WTC11 (cell line): ENCODE data around the gene EIF2AK2. TPM values are rescaled to one million over a fixed set of nuclear protein-coding genes. Genes with fewer than 3 reads are reported as not detected.

ENCODE experiments used
- ATAC-seq: fragments of 200-7000 bp; cut with Tn5 transposase; 2 replicates; pipeline ENCODE4 v1.10.0; 2021; ENCODE audit warnings: mild to moderate bottlenecking, moderate library complexity
- CTCF ChIA-PET: fragments of 300-600 bp; sonication (Branson Sonifier 250); formaldehyde crosslinking; loops from one replicate; lab custom pipeline; 2021; ENCODE audit warnings: antibody characterized with exemption; lab: Charles Lee
- POLR2A ChIA-PET: fragments of 350-600 bp; sonication (Branson Sonifier 250); formaldehyde crosslinking; loops from one replicate; lab custom pipeline; 2021; ENCODE audit warnings: antibody characterized with exemption; lab: Charles Lee
- DNase-seq: peaks from one replicate; pipeline ENCODE4 v3.0.0; 2021; ENCODE audit warnings: low spot score
- H3K27ac Mint-ChIP-seq: 2 replicates; pipeline ENCODE4 v1.8.0; 2021; ENCODE audit warnings: mixed read lengths
- H3K27me3 Mint-ChIP-seq: 2 replicates; pipeline ENCODE4 v1.8.0; 2021; ENCODE audit warnings: low read depth, mild to moderate bottlenecking, moderate library complexity, mixed read lengths
- H3K36me3 Mint-ChIP-seq: 2 replicates; pipeline ENCODE4 v1.8.0; 2021; ENCODE audit warnings: mixed read lengths
- H3K4me1 Mint-ChIP-seq: 2 replicates; pipeline ENCODE4 v1.8.0; 2022; ENCODE audit warnings: mixed read lengths
- H3K4me3 Mint-ChIP-seq: 2 replicates; pipeline ENCODE4 v1.8.0; 2021; ENCODE audit warnings: mild to moderate bottlenecking, moderate library complexity, mixed read lengths
- H3K9me3 Mint-ChIP-seq: 2 replicates; pipeline ENCODE4 v1.8.0; 2021; ENCODE audit warnings: mixed read lengths
- CBFB ChIP-seq: sonication (generic); formaldehyde crosslinking; IDR thresholded peaks from 2 replicates; pipeline ENCODE4 v1.8.1; 2022; ENCODE audit warnings: mild to moderate bottlenecking, low read depth, missing genetic modification reagents
- CTCF ChIP-seq: fragments of 200-600 bp; IDR thresholded peaks from 2 replicates; pipeline ENCODE4 v1.8.0; 2022; ENCODE audit warnings: antibody characterized with exemption
- E2F5 ChIP-seq: sonication (generic); formaldehyde crosslinking; IDR thresholded peaks from 2 replicates; pipeline ENCODE4 v1.8.1; 2022; ENCODE audit warnings: mild to moderate bottlenecking, moderate library complexity, missing genetic modification reagents
- ETV6 ChIP-seq: sonication (generic); formaldehyde crosslinking; IDR thresholded peaks from 2 replicates; pipeline ENCODE4 v1.8.1; 2022; ENCODE audit warnings: mild to moderate bottlenecking, missing genetic modification reagents
- FOXK1 ChIP-seq: sonication (generic); formaldehyde crosslinking; IDR thresholded peaks from 2 replicates; pipeline ENCODE4 v1.8.0; 2022; ENCODE audit warnings: mild to moderate bottlenecking, moderate library complexity, missing genetic modification reagents
- FOXP1 ChIP-seq: sonication (generic); formaldehyde crosslinking; IDR thresholded peaks from 2 replicates; pipeline ENCODE4 v1.8.0; 2022; ENCODE audit warnings: missing genetic modification reagents, mild to moderate bottlenecking, moderate library complexity, borderline replicate concordance
- GABPB1 ChIP-seq: sonication (generic); formaldehyde crosslinking; IDR thresholded peaks from 2 replicates; pipeline ENCODE4 v1.8.1; 2023; ENCODE audit warnings: mild to moderate bottlenecking, missing genetic modification reagents
- IRF1 ChIP-seq: sonication (generic); formaldehyde crosslinking; IDR thresholded peaks from 2 replicates; pipeline ENCODE4 v1.8.0; 2023; ENCODE audit warnings: missing genetic modification reagents
- JAZF1 ChIP-seq: fragments of 250-450 bp; sonication (Bioruptor Pico); IDR thresholded peaks from 2 replicates; pipeline ENCODE4 v1.9.0; 2021; ENCODE audit warnings: moderate library complexity, mild to moderate bottlenecking, inconsistent platforms
- MXD4 ChIP-seq: fragments of 250-450 bp; sonication (Bioruptor Pico); IDR thresholded peaks from 2 replicates; pipeline ENCODE4 v1.8.0; 2021; ENCODE audit warnings: mild to moderate bottlenecking, moderate library complexity, borderline replicate concordance
- MYBL2 ChIP-seq: sonication (generic); formaldehyde crosslinking; IDR thresholded peaks from 2 replicates; pipeline ENCODE4 v1.8.1; 2023; ENCODE audit warnings: mild to moderate bottlenecking, moderate library complexity, missing genetic modification reagents
- NFE2L1 ChIP-seq: sonication (generic); formaldehyde crosslinking; IDR thresholded peaks from 2 replicates; pipeline ENCODE4 v1.8.1; 2023; ENCODE audit warnings: missing genetic modification reagents
- PREB ChIP-seq: sonication (generic); formaldehyde crosslinking; IDR thresholded peaks from 2 replicates; pipeline ENCODE4 v1.8.1; 2022; ENCODE audit warnings: mild to moderate bottlenecking, missing genetic modification reagents, moderate library complexity, borderline replicate concordance
- RELA ChIP-seq: sonication (generic); formaldehyde crosslinking; IDR thresholded peaks from 2 replicates; pipeline ENCODE4 v1.8.1; 2022; ENCODE audit warnings: missing genetic modification reagents, mild to moderate bottlenecking, borderline replicate concordance
- SMAD4 ChIP-seq: sonication (generic); formaldehyde crosslinking; IDR thresholded peaks from 2 replicates; pipeline ENCODE4 v1.8.0; 2022; ENCODE audit warnings: mild to moderate bottlenecking, missing genetic modification reagents
- SOX15 ChIP-seq: fragments of 250-450 bp; sonication (Bioruptor Pico); IDR thresholded peaks from 2 replicates; pipeline ENCODE4 v1.9.0; 2021; ENCODE audit warnings: mild to moderate bottlenecking
- SP1 ChIP-seq: sonication (generic); formaldehyde crosslinking; conservative IDR thresholded peaks from 2 replicates; pipeline ENCODE4 v1.8.1; 2022; ENCODE audit warnings: missing genetic modification reagents
- TEAD1 ChIP-seq: sonication (generic); formaldehyde crosslinking; IDR thresholded peaks from 2 replicates; pipeline ENCODE4 v1.8.0; 2022; ENCODE audit warnings: mild to moderate bottlenecking, missing genetic modification reagents
- TEAD4 ChIP-seq: sonication (generic); formaldehyde crosslinking; IDR thresholded peaks from 2 replicates; pipeline ENCODE4 v1.8.0; 2022; ENCODE audit warnings: mild to moderate bottlenecking, missing genetic modification reagents
- total RNA-seq: library from RNA; stranded (reverse); gene quantifications from 3 replicates; pipeline ENCODE4 v1.2.3, GENCODE V29; 2021
- TF ChIP-seq, protein P1 (sequence below): sonication (generic); formaldehyde crosslinking; IDR thresholded peaks from 2 replicates; pipeline ENCODE4 v1.8.0; 2022; ENCODE audit warnings: mild to moderate bottlenecking, missing genetic modification reagents
- TF ChIP-seq, protein P2 (sequence below): fragments of 250-450 bp; sonication (Bioruptor Pico); IDR thresholded peaks from 2 replicates; pipeline ENCODE4 v1.9.0; 2021; ENCODE audit warnings: mild to moderate bottlenecking
- TF ChIP-seq, protein P3 (sequence below): sonication (generic); formaldehyde crosslinking; IDR thresholded peaks from 2 replicates; pipeline ENCODE4 v1.8.0; 2022; ENCODE audit warnings: mild to moderate bottlenecking, missing genetic modification reagents
- TF ChIP-seq, protein P4 (sequence below): sonication (generic); formaldehyde crosslinking; IDR thresholded peaks from 2 replicates; pipeline ENCODE4 v1.8.1; 2023; ENCODE audit warnings: mild to moderate bottlenecking, moderate library complexity, missing genetic modification reagents

Gene EIF2AK2
- total RNA-seq, 1 experiment from 2014 or later: 34.2 TPM

DNA sequence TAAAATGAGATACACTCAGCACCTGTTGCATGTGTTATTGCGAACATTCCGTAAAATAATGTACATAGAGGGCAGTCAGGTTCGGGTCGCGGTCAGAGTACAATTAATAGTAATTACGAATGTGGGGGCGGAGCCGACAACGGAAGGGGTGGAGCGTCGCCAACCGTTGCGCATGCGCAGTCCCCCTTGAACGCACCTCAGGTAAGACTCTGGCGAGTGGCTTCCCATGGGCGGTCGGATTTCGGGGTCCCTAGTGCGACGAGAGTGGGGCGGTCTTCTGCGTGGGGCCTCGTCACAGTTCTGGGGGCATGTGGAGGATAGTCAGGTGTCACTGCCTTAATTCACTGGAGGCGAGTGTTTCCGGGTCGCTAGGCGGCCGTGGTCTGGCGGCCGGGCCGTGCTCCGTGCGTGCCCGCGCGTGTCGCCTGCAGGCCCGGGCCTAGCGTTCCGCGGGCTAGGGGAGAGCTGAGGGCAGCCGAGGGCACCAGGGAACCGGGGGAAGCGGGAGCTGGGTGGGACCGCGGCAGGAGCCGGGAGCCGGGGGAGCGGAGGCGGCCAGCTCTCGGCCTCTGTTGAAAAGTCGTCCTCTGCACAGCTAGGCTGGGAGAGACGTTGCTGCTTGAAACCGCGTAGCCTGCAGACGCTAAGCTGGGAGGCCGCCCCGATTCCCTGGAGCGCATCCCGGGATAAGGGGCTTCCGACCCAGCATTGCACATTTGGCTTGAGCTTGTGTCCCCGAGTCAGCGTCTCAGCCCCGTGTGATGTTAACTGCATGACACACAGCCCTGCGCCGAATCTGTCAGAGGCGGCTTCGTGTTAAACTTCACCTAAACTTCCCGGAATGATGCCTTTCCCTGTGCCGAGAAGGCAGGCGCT lies 39.8 kb upstream of the EIF2AK2 start, which contains the start of gene CEBPZOS:
Gene CEBPZOS, plus strand, starts transcription at position 177 of the 876 bp plus-strand sequence. CDS start 3,209 bp downstream, outside the sequence.
- DNase-seq (peak; percentile 83), ATAC-seq (peak; percentile 60)
- Mint-ChIP-seq H3K27me3 (peaks cover 2% of the 10 kb centered on the region; the same call in 1 of the 2 replicates), H3K9me3 (no peaks in the 10 kb centered on the region), H3K36me3 (peaks cover 35% of the 10 kb centered on the region), H3K4me3 (peak within 1 kb of the TSS; percentile 95), H3K4me1 (peaks cover 59% of the 10 kb centered on the region), H3K27ac (peak within 1 kb of the TSS; percentile 96)
- CTCF ChIA-PET: interaction anchor here (0.8 kb wide), 1 partner anchor 29 kb away, joined by 3 read pairs; no protein-coding TSS in a partner anchor
- TF ChIP-seq, protein P1, sequence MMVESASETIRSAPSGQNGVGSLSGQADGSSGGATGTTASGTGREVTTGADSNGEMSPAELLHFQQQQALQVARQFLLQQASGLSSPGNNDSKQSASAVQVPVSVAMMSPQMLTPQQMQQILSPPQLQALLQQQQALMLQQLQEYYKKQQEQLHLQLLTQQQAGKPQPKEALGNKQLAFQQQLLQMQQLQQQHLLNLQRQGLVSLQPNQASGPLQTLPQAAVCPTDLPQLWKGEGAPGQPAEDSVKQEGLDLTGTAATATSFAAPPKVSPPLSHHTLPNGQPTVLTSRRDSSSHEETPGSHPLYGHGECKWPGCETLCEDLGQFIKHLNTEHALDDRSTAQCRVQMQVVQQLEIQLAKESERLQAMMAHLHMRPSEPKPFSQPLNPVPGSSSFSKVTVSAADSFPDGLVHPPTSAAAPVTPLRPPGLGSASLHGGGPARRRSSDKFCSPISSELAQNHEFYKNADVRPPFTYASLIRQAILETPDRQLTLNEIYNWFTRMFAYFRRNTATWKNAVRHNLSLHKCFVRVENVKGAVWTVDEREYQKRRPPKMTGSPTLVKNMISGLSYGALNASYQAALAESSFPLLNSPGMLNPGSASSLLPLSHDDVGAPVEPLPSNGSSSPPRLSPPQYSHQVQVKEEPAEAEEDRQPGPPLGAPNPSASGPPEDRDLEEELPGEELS (CRISPR knock-in tag): 0 out of 2 replicates have a peak, but pooled peaks have one; percentile 69
- TF ChIP-seq SOX15 (CRISPR knock-in tag): no peak
- TF ChIP-seq IRF1: peak; percentile 60; the same call in 1 of the 2 replicates
- TF ChIP-seq TEAD1 (CRISPR knock-in tag): peak; percentile 87
- TF ChIP-seq, protein P2, sequence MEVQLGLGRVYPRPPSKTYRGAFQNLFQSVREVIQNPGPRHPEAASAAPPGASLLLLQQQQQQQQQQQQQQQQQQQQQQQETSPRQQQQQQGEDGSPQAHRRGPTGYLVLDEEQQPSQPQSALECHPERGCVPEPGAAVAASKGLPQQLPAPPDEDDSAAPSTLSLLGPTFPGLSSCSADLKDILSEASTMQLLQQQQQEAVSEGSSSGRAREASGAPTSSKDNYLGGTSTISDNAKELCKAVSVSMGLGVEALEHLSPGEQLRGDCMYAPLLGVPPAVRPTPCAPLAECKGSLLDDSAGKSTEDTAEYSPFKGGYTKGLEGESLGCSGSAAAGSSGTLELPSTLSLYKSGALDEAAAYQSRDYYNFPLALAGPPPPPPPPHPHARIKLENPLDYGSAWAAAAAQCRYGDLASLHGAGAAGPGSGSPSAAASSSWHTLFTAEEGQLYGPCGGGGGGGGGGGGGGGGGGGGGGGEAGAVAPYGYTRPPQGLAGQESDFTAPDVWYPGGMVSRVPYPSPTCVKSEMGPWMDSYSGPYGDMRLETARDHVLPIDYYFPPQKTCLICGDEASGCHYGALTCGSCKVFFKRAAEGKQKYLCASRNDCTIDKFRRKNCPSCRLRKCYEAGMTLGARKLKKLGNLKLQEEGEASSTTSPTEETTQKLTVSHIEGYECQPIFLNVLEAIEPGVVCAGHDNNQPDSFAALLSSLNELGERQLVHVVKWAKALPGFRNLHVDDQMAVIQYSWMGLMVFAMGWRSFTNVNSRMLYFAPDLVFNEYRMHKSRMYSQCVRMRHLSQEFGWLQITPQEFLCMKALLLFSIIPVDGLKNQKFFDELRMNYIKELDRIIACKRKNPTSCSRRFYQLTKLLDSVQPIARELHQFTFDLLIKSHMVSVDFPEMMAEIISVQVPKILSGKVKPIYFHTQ (CRISPR knock-in tag): no peak
- TF ChIP-seq CBFB (CRISPR knock-in tag): no peak
- TF ChIP-seq MXD4 (CRISPR knock-in tag): no peak
- TF ChIP-seq CTCF: no peak
- TF ChIP-seq GABPB1: peak; percentile 61
- TF ChIP-seq, protein P3, sequence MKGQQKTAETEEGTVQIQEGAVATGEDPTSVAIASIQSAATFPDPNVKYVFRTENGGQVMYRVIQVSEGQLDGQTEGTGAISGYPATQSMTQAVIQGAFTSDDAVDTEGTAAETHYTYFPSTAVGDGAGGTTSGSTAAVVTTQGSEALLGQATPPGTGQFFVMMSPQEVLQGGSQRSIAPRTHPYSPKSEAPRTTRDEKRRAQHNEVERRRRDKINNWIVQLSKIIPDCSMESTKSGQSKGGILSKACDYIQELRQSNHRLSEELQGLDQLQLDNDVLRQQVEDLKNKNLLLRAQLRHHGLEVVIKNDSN (CRISPR knock-in tag): peak; percentile 60
- peak; percentile 58; the same call in 1 of the 2 replicates for TF ChIP-seq FOXK1 (CRISPR knock-in tag)
- TF ChIP-seq NFE2L1 (CRISPR knock-in tag): no peak
- TF ChIP-seq RELA: no peak
- TF ChIP-seq E2F5 (CRISPR knock-in tag): no peak
- TF ChIP-seq, protein P4, sequence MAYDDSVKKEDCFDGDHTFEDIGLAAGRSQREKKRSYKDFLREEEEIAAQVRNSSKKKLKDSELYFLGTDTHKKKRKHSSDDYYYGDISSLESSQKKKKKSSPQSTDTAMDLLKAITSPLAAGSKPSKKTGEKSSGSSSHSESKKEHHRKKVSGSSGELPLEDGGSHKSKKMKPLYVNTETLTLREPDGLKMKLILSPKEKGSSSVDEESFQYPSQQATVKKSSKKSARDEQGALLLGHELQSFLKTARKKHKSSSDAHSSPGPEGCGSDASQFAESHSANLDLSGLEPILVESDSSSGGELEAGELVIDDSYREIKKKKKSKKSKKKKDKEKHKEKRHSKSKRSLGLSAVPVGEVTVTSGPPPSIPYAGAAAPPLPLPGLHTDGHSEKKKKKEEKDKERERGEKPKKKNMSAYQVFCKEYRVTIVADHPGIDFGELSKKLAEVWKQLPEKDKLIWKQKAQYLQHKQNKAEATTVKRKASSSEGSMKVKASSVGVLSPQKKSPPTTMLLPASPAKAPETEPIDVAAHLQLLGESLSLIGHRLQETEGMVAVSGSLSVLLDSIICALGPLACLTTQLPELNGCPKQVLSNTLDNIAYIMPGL (CRISPR knock-in tag): 0 out of 2 replicates have a peak, but pooled peaks have one; percentile 18
- peak; percentile 54; the same call in 1 of the 2 replicates for TF ChIP-seq SP1 (CRISPR knock-in tag)
- TF ChIP-seq MYBL2: peak; percentile 68; the same call in 1 of the 2 replicates
- TF ChIP-seq TEAD4 (CRISPR knock-in tag): no peak
- 0 out of 2 replicates have a peak, but pooled peaks have one; percentile 70 for TF ChIP-seq PREB (CRISPR knock-in tag)
- TF ChIP-seq FOXP1 (CRISPR knock-in tag): peak; percentile 58; the same call in 1 of the 2 replicates
- no peak for TF ChIP-seq SMAD4
- 0 out of 2 replicates have a peak, but pooled peaks have one; percentile 19 for TF ChIP-seq ETV6 (CRISPR knock-in tag)
- no peak for TF ChIP-seq JAZF1 (CRISPR knock-in tag)
- POLR2A ChIA-PET: interaction anchor here (1.6 kb wide), 1 partner anchor 35 kb away, joined by 5 read pairs; the partner anchor contains the start of genes CEBPZ and NDUFAF7
